GM12878 (cell line): ENCODE measurements around the gene ZCCHC8. TPM values are rescaled to one million over a fixed set of nuclear protein-coding genes. Genes with fewer than 3 reads are reported as not detected.

ENCODE experiments used
- ATAC-seq: fragments of 200-7000 bp; cut with Tn5 transposase; 3 replicates; pipeline ENCODE4 v1.9.1; 2020; ENCODE audit warnings: mild to moderate bottlenecking, moderate library complexity
- BruUV-seq: library from RNA; stranded (reverse); fragments of 400-500 nt; replicated peaks from 2 replicates; lab custom pipeline; 2021; lab: Mats Ljungman, UMichigan
- CTCF ChIA-PET: fragments of 300-600 bp; sonication (Branson Sonifier 250); formaldehyde crosslinking; extraction: SDS; loops from one replicate; lab custom pipeline; 2021; ENCODE audit warnings: inconsistent platforms; lab: Yijun Ruan, JAX
- POLR2A ChIA-PET: fragments of 350-600 bp; formaldehyde crosslinking; extraction: SDS; loops from one replicate; lab custom pipeline; 2021; ENCODE audit warnings: inconsistent platforms; lab: Charles Lee
- RAD21 ChIA-PET: fragments of 300-600 bp; sonication (Branson Sonifier 250); formaldehyde crosslinking; loops from one replicate; lab custom pipeline; 2023; ENCODE audit warnings: antibody characterized with exemption; ENCODE audit not compliant: unreplicated experiment; lab: Charles Lee
- SMC1A ChIA-PET: fragments of 300-600 bp; sonication (Branson Sonifier 250); formaldehyde crosslinking; loops from one replicate; lab custom pipeline; 2023; ENCODE audit not compliant: unreplicated experiment, uncharacterized antibody; lab: Charles Lee
- DNase-seq: peaks from one replicate; pipeline ENCODE4 v3.0.0-alpha.2; 2011; ENCODE audit warnings: low read depth, low spot score
- FAIRE-seq: peaks from 3 replicates; lab custom pipeline; 2011; peaks lifted over from hg19 to GRCh38; lab: Jason Lieb, UNC
- H2AFZ ChIP-seq: 2 replicates; pipeline ENCODE4 v1.6.0; 2011; ENCODE audit warnings: low read depth, low read length, control low read depth; ENCODE audit not compliant: control insufficient read depth
- H3K27ac ChIP-seq: 2 replicates; pipeline ENCODE4 v1.5.1; 2011; ENCODE audit warnings: control low read depth; ENCODE audit not compliant: control insufficient read depth, insufficient read depth
- H3K27me3 ChIP-seq, 2 experiments: replicated peaks in 1 of 2; 2 replicates each; pipeline versions ENCODE4 v1.6.0 to v1.6.1; 2011; ENCODE audit warnings: low read length in 1 of 2; ENCODE audit not compliant: control insufficient read depth in 2 of 2, insufficient read depth in 2 of 2
- H3K36me3 ChIP-seq, 2 experiments: 2 replicates each; pipeline ENCODE4 v1.5.1; 2011; ENCODE audit warnings: low read length in 1 of 2; ENCODE audit not compliant: control insufficient read depth in 2 of 2, insufficient read depth in 2 of 2
- H3K4me1 ChIP-seq: 2 replicates; pipeline ENCODE4 v1.6.1; 2011; ENCODE audit warnings: mild to moderate bottlenecking, low read length, moderate library complexity, mixed read lengths; ENCODE audit not compliant: control insufficient read depth, insufficient read depth
- H3K4me2 ChIP-seq: 2 replicates; pipeline ENCODE4 v1.6.0; 2011; ENCODE audit warnings: control low read depth; ENCODE audit not compliant: control insufficient read depth, insufficient read depth
- H3K4me3 ChIP-seq: fragments of 200-600 bp; sonication (generic); 2 replicates; pipeline ENCODE4 v1.5.1; 2016
- H3K79me2 ChIP-seq: 2 replicates; pipeline ENCODE4 v1.6.0; 2011; ENCODE audit warnings: low read length; ENCODE audit not compliant: control insufficient read depth, insufficient read depth
- H3K9ac ChIP-seq: 2 replicates; pipeline ENCODE4 v1.8.0; 2011; ENCODE audit warnings: low read length, control low read depth, mixed read lengths; ENCODE audit not compliant: control insufficient read depth, insufficient read depth
- H3K9me3 ChIP-seq: replicated peaks from 3 replicates; pipeline ENCODE4 v1.5.1; 2011; ENCODE audit warnings: mild to moderate bottlenecking, low read length; ENCODE audit not compliant: control insufficient read depth, insufficient read depth
- H4K20me1 ChIP-seq: 2 replicates; pipeline ENCODE4 v1.6.0; 2011; ENCODE audit not compliant: control insufficient read depth, insufficient read depth
- CREM ChIP-seq: IDR thresholded peaks from 2 replicates; pipeline ENCODE4 v1.6.1; 2014; ENCODE audit warnings: antibody characterized with exemption, low read depth
- ESRRA ChIP-seq: IDR thresholded peaks from 2 replicates; pipeline ENCODE4 v1.6.1; 2012; ENCODE audit warnings: mild to moderate bottlenecking, low read length, improper control_type of control experiment
- ETV6 ChIP-seq, 2 experiments: fragments of 450-650 bp in 1 of 2; IDR thresholded peaks in 1 of 2; conservative IDR thresholded peaks in 1 of 2; 2 replicates each; pipeline ENCODE4 v1.6.1; 2014; ENCODE audit warnings: antibody characterized with exemption in 1 of 2, borderline replicate concordance in 1 of 2, low read depth in 1 of 2, mild to moderate bottlenecking in 1 of 2, moderate library complexity in 1 of 2
- GATAD2B ChIP-seq: fragments of 450-650 bp; conservative IDR thresholded peaks from 2 replicates; pipeline ENCODE4 v1.6.1; 2017; ENCODE audit warnings: low read depth, mild to moderate bottlenecking, moderate library complexity
- HDGF ChIP-seq: fragments of 450-650 bp; IDR thresholded peaks from 2 replicates; pipeline ENCODE4 v1.6.1; 2016; ENCODE audit warnings: antibody characterized with exemption
- HSF1 ChIP-seq: fragments of 150-350 bp; IDR thresholded peaks from 2 replicates; pipeline ENCODE4 v1.6.1; 2014; ENCODE audit warnings: mild to moderate bottlenecking, low read depth, low read length
- JUND ChIP-seq: IDR thresholded peaks from 2 replicates; pipeline ENCODE4 v1.6.1; 2012; ENCODE audit warnings: low read depth, mild to moderate bottlenecking, low read length, improper control_type of control experiment, moderate library complexity
- KAT2A ChIP-seq: conservative IDR thresholded peaks from 2 replicates; pipeline ENCODE4 v1.6.1; 2011; ENCODE audit warnings: low read depth, low read length; ENCODE audit not compliant: control insufficient read depth
- KLF5 ChIP-seq: fragments of 450-650 bp; IDR thresholded peaks from 2 replicates; pipeline ENCODE4 v1.6.1; 2014; ENCODE audit warnings: mild to moderate bottlenecking; ENCODE audit not compliant: partially characterized antibody
- MTA3 ChIP-seq: IDR thresholded peaks from 2 replicates; pipeline ENCODE4 v1.6.1; 2012; ENCODE audit warnings: low read length, inconsistent platforms, borderline replicate concordance
- NBN ChIP-seq: fragments of 450-650 bp; IDR thresholded peaks from 2 replicates; pipeline ENCODE4 v1.6.1; 2016
- NFIC ChIP-seq: IDR thresholded peaks from 2 replicates; pipeline ENCODE4 v1.6.1; 2012; ENCODE audit warnings: low read depth, mild to moderate bottlenecking, inconsistent platforms, low read length, moderate library complexity
- PKNOX1 ChIP-seq: fragments of 450-650 bp; IDR thresholded peaks from 2 replicates; pipeline ENCODE4 v1.6.1; 2016; ENCODE audit warnings: mild to moderate bottlenecking
- POLR2AphosphoS5 ChIP-seq: IDR thresholded peaks from 2 replicates; pipeline ENCODE4 v1.6.1; 2011; ENCODE audit warnings: mild to moderate bottlenecking, low read length, inconsistent platforms
- RBBP5 ChIP-seq: fragments of 200-600 bp; sonication (generic); conservative IDR thresholded peaks from 2 replicates; pipeline ENCODE4 v1.6.1; 2016
- RELA ChIP-seq: fragments of 450-650 bp; IDR thresholded peaks from 2 replicates; pipeline ENCODE4 v1.8.0; 2014; ENCODE audit warnings: borderline replicate concordance; ENCODE audit not compliant: partially characterized antibody
- SP1 ChIP-seq: IDR thresholded peaks from one replicate; pipeline ENCODE4 v1.6.1; 2011; ENCODE audit warnings: low read depth, low read length
- SRF ChIP-seq, 2 experiments: IDR thresholded peaks; 2 replicates each; pipeline ENCODE4 v1.6.1; 2011; ENCODE audit warnings: low read depth in 2 of 2, low read length in 2 of 2, mild to moderate bottlenecking in 1 of 2, moderate library complexity in 1 of 2
- TCF7 ChIP-seq: IDR thresholded peaks from 2 replicates; pipeline ENCODE4 v1.6.1; 2014; ENCODE audit warnings: antibody characterized with exemption, borderline replicate concordance
- WGBS: methylation state at CpG from one replicate; pipeline ENCODE4 v1.1.6; 2016; ENCODE audit warnings: low lambda C conversion rate; ENCODE audit not compliant: insufficient replicate concordance, insufficient coverage; ENCODE audit errors: missing lambda C conversion rate; 5-methylcytosine and 5-hydroxymethylcytosine counted together
- in situ Hi-C: fragments of 300-500 bp; cut with MboI; formaldehyde crosslinking; loops from 9 replicates; pipeline ENCODE4 v1.14.3; 2018; ENCODE audit warnings: mixed read lengths
- intact Hi-C: fragments of 100-400 bp; cut with micrococcal nuclease; formaldehyde crosslinking; loops from one replicate; pipeline ENCODE4 v1.14.2; 2022; ENCODE audit not compliant: unreplicated experiment
- polyA plus RNA-seq, 11 experiments: library from polyadenylated mRNA; depleted of rRNA in 4 of 11; unstranded in 6 of 11; stranded (reverse) in 5 of 11; fragments of >200 nt; fragmentation: Nextera tagmentation in 4 of 11; fragmentation: Illumina TruSeq in 1 of 11; extraction: Ambion mirVana in 4 of 11; extraction: Trizol in 1 of 11; gene quantifications; 1 replicate in 1 of 11; 2 replicates in 10 of 11; pipeline versions ENCODE4 v1.2.1 to v1.2.3, GENCODE V29; 2011 to 2016; ENCODE audit warnings: inconsistent platforms in 2 of 11, missing spikeins in 2 of 11, low read depth in 1 of 11
- total RNA-seq, 4 experiments: library from RNA; depleted of rRNA in 3 of 4; stranded (reverse); fragments of >200 nt in 3 of 4; fragmentation: Illumina TruSeq in 1 of 4; extraction: Trizol in 1 of 4; gene quantifications; 2 replicates each; pipeline versions ENCODE4 v1.2.1 to v1.2.3, GENCODE V29; 2013 to 2021
- TF ChIP-seq, protein P1 (sequence below): fragments of 150-350 bp; IDR thresholded peaks from 2 replicates; pipeline ENCODE4 v1.6.1; 2016; ENCODE audit warnings: low read depth, low read length

Gene ZCCHC8
- total and polyA plus RNA-seq, 10 of the 15 experiments (the other 5 are each of a cell fraction or from before 2014, with no cell fraction given), result 8.8 to 34.8 (median 21.7) TPM

GRCh38 chr12:122528992-122529391, 28.3 kb upstream of the ZCCHC8 start:
- DNase-seq (no peak), FAIRE-seq (no peak), ATAC-seq (peak; percentile 34)
- Histone ChIP-seq H3K4me1 (peaks cover 22% of the 10 kb centered on the region), H3K27me3 (no peaks in the 10 kb centered on the region), H3K79me2 (peaks cover 69% of the 10 kb centered on the region), H2AFZ (no peak overlapping the region), H3K9ac (no peak overlapping the region), H3K27ac (peak overlapping the region; percentile 87), H3K9me3 (no peaks in the 10 kb centered on the region), H4K20me1 (no peaks in the 10 kb centered on the region), H3K4me2 (peak overlapping the region; percentile 58), H3K4me3 (peak overlapping the region; percentile 96), H3K36me3 (no peaks in the 10 kb centered on the region; a peak in 1 of 4 replicates)
- SMC1A ChIA-PET, result interaction anchor here (0.5 to 2.5 kb wide), 6 partner anchors 8 to 705 kb away, joined by 3 to 8 read pairs (median 4); partner anchors contain the start of gene ZCCHC8
- intact Hi-C loops (no loop called here), in situ Hi-C loops (no loop called here)
- POLR2A ChIA-PET, result interaction anchor here (0.9 to 9.7 kb wide), 8 partner anchors 9 to 129 kb away, joined by 3 to 160 read pairs (median 3); partner anchors contain the start of gene ZCCHC8
- 32% methylated on average over 6 of the region's 6 CpGs for WGBS
- RAD21 ChIA-PET, result interaction anchor here (1.3 to 4.6 kb wide), 3 partner anchors 16 to 55 kb away, joined by 3 to 49 read pairs (median 6); partner anchors contain the start of gene ZCCHC8
- no TSS peak for BruUV-seq
- CTCF ChIA-PET, result interaction anchor here (0.7 to 0.9 kb wide), 2 partner anchors 21 to 28 kb away, joined by 3 to 4 read pairs; no protein-coding TSS in a partner anchor
- no peak for TF ChIP-seq HSF1
- no peak for TF ChIP-seq TCF7
- no peak for TF ChIP-seq GATAD2B
- no peak for TF ChIP-seq ESRRA
- TF ChIP-seq RBBP5, result no peak
- TF ChIP-seq KLF5, result no peak
- TF ChIP-seq NBN, result no peak
- peak; percentile 54; the same call in 1 of the 2 replicates for TF ChIP-seq JUND
- peak; percentile 10 for TF ChIP-seq RELA
- no peak for TF ChIP-seq CREM
- TF ChIP-seq, protein P1, sequence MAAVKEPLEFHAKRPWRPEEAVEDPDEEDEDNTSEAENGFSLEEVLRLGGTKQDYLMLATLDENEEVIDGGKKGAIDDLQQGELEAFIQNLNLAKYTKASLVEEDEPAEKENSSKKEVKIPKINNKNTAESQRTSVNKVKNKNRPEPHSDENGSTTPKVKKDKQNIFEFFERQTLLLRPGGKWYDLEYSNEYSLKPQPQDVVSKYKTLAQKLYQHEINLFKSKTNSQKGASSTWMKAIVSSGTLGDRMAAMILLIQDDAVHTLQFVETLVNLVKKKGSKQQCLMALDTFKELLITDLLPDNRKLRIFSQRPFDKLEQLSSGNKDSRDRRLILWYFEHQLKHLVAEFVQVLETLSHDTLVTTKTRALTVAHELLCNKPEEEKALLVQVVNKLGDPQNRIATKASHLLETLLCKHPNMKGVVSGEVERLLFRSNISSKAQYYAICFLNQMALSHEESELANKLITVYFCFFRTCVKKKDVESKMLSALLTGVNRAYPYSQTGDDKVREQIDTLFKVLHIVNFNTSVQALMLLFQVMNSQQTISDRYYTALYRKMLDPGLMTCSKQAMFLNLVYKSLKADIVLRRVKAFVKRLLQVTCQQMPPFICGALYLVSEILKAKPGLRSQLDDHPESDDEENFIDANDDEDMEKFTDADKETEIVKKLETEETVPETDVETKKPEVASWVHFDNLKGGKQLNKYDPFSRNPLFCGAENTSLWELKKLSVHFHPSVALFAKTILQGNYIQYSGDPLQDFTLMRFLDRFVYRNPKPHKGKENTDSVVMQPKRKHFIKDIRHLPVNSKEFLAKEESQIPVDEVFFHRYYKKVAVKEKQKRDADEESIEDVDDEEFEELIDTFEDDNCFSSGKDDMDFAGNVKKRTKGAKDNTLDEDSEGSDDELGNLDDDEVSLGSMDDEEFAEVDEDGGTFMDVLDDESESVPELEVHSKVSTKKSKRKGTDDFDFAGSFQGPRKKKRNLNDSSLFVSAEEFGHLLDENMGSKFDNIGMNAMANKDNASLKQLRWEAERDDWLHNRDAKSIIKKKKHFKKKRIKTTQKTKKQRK, result no peak
- 0 out of 2 replicates have a peak, but pooled peaks have one; percentile 29 for TF ChIP-seq HDGF
- 0 out of 4 replicates have a peak, but pooled peaks of 1 of the 2 experiments have one; percentile 29 for TF ChIP-seq ETV6 (conservative IDR thresholded peaks at IDR 0.05 in 1 of 2, IDR thresholded peaks at IDR 0.05 in 1 of 2; ENCODE audit: borderline replicate concordance in 1 of 2, low read depth in 1 of 2)
- no peak for TF ChIP-seq KAT2A
- TF ChIP-seq SRF (IDR thresholded peaks at IDR 0.05; ENCODE audit: low read depth in 2 of 2, low read length in 2 of 2), result 0 out of 4 replicates have a peak, but pooled peaks of 1 of the 2 experiments have one; percentile 48
- TF ChIP-seq PKNOX1, result no peak
- peak; percentile 67; the same call in 1 of the 2 replicates for TF ChIP-seq NFIC
- no peak for TF ChIP-seq POLR2AphosphoS5
- no peak for TF ChIP-seq SP1
- 0 out of 2 replicates have a peak, but pooled peaks have one; percentile 22 for TF ChIP-seq MTA3
